NCI-H526 (cell line): ENCODE data around the gene PPP6R1.

Source experiments
- DNase-seq, 2 experiments: peaks; one replicate each; lab custom pipeline; 2025; lab: John Stamatoyannopoulos, UW

Gene PPP6R1

DNA sequence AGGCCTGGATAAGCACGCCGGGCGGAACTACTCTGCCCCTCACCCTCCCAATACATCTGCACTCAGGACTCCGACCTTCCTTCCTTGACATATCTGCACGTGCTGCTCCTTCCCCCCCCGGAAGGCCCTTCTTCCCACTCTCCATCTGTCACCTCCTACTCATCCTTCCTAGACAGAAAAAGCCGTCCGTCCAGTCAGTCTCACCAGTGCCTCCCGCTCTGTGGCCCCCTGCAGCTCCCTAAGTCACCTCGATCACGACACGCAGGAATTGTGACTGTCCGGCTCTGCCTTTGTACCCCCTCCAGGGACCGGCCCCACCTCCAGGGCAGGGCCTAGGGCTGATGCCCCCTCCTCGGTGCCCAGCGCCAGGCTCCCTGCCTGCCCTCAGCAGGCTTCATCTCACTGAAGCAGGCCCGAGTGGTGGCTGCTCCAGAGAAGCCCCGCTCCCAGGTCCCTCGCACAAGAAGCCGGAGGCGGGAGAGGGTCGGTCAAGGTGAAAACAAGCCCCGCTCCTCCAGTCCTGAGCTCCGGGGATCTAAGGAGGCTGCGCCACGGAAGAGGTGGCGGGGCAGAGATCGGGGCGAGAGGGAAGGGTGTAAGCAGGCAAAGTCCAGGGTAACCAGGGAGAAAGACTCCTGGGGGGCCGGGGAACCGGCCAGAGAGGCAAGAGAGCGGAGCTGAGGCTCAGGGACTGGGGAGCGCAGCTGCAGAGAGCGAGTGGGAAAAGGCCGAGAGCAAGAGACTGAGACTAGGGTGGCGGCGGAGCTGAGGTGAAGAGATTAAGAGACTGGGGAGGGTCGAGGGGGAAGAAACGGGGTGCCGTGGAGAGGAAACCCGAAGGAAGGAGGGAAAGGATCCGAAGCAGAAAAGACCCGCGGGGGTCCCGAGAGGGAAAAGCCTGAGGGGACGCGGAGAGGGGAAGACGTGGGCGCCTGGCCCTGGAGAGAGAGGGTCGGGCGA lies 1.1 kb downstream of the PPP6R1 start:
- DNase-seq = peak in 1 of 2 experiments; percentile 46

- DNase-seq = peak in 1 of 2 experiments; percentile 34
These were observed 2.0 kb downstream of the PPP6R1 start for GRCh38 chr19:55256562-55257460.

- DNase-seq = peak in 1 of 2 experiments; percentile 20
These were observed 3.0 kb downstream of the PPP6R1 start for GRCh38 chr19:55255618-55256423.

DNA sequence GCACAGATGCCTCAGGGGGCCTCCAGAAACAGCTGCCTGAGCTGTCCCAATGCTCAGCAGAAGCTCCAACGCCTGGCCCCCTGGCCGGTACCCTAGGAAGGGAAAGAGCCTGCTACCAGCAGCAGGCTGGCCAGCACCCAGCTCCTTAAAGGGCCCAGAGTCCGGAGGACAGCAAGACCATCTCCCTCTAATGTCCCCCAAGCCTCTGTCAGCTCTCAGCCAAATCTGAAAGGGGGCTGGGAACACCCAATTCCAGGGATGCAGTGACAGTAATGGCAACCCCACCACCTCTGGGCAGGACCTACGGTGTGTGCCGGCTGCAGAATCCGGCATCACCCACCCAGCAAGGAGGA lies 4.2 kb downstream of the PPP6R1 start:
- no peak for DNase-seq

DNA sequence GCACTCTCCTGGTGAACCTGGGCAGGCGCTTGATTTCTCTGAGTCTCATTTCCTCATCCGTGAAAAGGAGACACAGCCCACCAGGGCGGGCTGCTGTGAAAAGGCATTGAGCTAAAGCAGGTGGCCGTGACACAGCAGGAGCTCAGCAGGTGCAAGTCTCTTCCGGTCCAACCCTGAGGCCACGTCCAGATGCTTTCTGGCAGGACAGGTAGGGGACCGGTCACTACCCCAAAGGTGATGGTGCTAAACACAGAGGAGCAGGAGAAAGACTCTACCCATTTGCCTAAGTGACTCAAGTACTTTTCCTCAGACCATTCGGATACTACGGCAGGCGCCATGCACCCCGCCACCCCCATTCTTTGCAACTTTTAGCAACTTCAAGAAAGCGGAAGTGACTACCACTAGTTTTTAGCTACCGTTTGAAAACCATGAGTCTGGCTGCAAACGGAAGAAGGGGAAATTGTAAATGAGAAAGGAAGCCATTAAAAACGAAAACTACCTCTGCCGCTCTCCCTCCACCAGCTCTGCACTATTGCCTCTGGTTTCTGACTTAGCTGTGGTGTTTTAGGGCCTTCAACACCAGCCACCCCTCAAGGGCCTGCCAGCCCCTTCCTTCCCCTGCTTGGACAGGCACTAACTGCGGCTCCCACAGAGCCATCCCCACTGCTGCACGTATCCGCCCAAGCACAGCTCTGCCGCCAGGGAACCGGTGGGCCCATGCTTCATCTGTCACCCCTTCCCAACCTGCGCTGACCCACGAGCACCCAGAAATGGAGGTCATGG lies 4.8 kb downstream of the PPP6R1 start:
- no peak for DNase-seq

DNA sequence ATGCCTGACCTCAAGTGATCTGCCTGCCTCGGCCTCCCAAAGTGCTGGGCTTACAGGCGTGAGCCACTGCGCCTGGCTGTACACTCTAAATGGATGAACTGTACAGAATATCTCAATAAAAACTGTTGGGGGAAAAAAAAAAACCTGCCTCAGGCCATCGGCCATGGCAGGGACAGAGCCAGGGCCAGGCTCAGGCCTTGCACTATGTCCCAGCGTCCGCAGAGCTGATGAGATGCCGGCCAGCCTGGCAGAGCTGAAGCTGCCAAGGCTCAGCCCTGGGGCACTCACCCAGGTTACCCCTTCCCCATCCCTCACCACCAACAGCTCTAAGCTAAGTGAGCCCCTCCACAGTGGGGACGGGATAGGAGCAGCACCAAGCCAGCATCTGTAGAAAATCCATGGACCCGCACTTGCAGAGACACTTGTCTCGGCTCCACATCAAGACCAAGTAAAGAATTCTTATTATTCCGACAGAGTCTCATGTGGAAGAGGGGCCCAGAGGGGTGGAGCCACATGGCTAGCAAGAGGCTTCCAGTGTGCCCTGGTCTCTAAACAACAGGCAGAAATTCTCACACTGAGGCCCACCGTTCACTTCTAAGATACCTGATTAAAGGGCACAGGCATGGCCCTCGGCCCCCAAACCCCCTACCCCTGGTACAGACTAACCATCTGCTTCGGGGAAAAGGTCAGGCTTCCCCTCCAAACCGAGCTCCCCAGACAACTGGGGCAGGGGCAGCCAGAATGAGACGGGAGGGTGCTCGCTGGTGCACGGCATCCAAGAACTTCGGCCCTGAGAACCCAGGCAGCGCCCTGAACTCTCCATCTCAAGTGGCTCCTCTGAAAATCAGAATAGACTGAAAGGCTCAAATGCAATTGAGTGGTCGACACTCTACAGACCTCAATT lies 5.8 kb downstream of the PPP6R1 start:
- no peak for DNase-seq

DNA sequence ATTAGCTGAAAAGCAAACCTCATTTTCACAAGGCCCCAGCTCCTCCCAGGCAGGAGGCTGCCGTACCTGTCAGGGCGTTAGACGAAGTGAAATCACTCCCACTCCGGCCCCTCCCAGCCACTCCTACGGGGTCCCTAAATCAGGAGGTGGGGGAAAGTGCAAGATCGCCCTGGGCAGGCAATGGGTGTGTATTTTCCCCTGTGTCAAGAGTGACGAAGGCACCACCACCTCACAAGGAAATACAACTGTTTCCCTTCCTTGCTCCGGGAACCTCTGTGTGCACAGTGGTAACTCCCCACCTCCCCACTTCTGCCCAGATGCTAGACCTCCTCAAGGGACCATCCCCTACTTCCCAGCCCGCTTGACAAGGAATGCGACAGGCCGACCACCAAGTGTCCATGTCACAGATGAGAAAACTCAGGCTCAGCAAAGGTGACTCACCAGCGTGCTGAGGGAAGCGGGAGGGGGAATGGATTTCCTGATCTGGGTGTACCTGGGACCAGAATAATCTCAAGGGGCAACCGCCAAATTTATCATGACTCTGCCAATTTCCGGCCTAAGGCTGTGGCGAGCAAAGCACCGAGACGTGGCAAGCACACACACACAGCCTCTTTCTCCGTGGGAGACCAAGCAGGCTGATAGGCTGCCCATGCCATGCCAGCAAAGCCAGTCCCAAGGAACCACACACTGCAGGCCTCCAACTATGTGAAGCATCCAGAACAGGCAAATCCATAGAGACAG lies 7.3 kb downstream of the PPP6R1 start:
- no peak for DNase-seq

GRCh38 chr19:55250262-55251036 lies 8.4 kb downstream of the PPP6R1 start:
- DNase-seq = no peak

GRCh38 chr19:55249841-55250240 lies 9.0 kb downstream of the PPP6R1 start:
- DNase-seq = no peak

DNA sequence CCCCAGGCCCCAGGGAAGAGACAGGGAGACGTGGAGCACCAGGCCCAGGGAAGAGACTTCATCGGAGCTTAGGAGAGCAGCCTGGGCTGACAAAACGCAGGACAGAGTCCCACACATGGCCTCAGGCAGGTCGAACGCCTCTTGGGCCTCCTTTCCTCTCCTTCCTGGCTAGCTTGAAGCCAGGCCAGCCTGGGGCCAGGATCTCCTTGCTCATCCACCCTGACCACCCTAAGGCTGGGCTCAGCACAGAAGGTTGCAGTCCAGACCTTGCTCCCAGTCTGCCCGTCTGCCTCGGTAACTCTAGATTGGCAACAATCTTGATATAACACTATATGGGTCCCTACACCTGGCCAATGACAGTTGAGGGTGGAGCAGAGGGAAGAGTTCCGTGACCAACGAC lies 10.1 kb downstream of the PPP6R1 start:
- DNase-seq = no peak

DNA sequence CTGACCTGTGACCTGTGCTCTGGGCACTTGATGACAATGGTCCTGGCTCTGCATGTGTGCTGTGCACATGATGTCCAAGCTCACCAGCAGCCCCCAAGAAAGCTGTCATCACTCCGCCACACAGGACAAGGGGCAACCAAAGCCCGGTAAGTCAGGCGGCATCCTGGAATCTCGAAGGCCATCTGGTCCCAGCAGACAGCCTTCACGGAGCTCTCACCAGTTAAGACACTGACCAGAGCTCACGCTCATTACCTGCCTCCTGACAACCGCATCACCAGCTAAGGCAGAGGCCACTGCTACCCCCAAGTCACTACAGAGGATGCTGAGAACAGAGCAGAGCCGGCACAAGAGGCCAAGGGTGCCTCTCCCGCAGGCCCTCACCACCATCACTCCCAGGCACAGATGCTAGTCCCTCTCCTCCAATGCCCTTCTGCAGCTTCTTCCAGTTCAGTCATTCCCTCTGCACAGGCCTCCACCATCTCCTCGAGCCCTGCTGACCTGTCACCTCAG lies 10.6 kb downstream of the PPP6R1 start:
- no peak for DNase-seq

- no peak for DNase-seq
These were observed 11.2 kb downstream of the PPP6R1 start for GRCh38 chr19:55247621-55248099.

- no peak for DNase-seq
These were observed 12.1 kb downstream of the PPP6R1 start for GRCh38 chr19:55246462-55247451.

GRCh38 chr19:55245236-55245904 lies 13.4 kb downstream of the PPP6R1 start:
- no peak for DNase-seq

GRCh38 chr19:55244004-55244680 lies 14.7 kb downstream of the PPP6R1 start:
- no peak for DNase-seq

DNA sequence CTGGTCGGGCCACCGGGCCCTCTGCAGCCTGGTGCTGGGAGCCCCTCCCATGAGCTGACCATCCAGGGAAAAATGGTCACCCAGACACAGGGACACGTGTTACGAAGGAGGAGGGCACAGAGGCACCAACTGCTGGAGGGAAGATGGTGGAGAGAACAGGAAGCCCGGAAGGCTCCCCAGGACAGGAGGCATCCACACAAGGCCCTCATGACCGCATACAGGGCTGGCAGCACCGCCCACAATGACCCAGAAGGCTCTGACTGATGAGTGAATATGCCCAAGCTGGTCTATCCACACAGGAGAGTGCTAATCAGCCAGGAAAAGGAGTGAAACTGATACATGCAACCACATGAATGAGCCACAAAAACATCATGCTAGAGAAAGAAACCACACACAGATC lies 16.3 kb downstream of the PPP6R1 start:
- no peak for DNase-seq
